Neutrophil (primary cell): Measurements from ENCODE around the gene ST8SIA5.

Source experiments
- H3K27ac ChIP-seq: fragments of 200-600 bp; sonication (generic); 2 replicates; pipeline ENCODE4 v1.5.1; 2016; ENCODE audit warnings: mild to moderate bottlenecking, moderate library complexity
- H3K27me3 ChIP-seq: fragments of 200-600 bp; sonication (generic); 2 replicates; pipeline ENCODE4 v1.6.0; 2016; ENCODE audit warnings: mild to moderate bottlenecking
- H3K36me3 ChIP-seq: fragments of 200-600 bp; sonication (generic); 2 replicates; pipeline ENCODE4 v1.5.1; 2017
- H3K4me1 ChIP-seq, 2 experiments: fragments of 200-600 bp in 1 of 2; sonication (generic) in 1 of 2; 1 replicate in 1 of 2; 2 replicates in 1 of 2; pipeline versions ENCODE4 v1.5.1 to v1.6.1; 2013 to 2016; ENCODE audit warnings: low read depth in 1 of 2, low read length in 1 of 2, mild to moderate bottlenecking in 1 of 2, moderate library complexity in 1 of 2; ENCODE audit not compliant: control insufficient read depth in 1 of 2, insufficient read depth in 1 of 2
- H3K4me3 ChIP-seq, 2 experiments: fragments of 200-600 bp in 1 of 2; sonication (generic) in 1 of 2; 1 replicate in 1 of 2; 2 replicates in 1 of 2; pipeline ENCODE4 v1.5.1; 2013 to 2016; ENCODE audit warnings: low read depth in 1 of 2, low read length in 1 of 2, mild to moderate bottlenecking in 1 of 2, moderate library complexity in 1 of 2
- H3K9me3 ChIP-seq: fragments of 200-600 bp; sonication (generic); 2 replicates; pipeline ENCODE4 v1.5.1; 2016
- CTCF ChIP-seq: fragments of 200-600 bp; sonication (generic); IDR thresholded peaks from 2 replicates; pipeline ENCODE4 v1.5.1; 2016; ENCODE audit warnings: antibody characterized with exemption

The ST8SIA5 gene

GRCh38 chr18:46772357-46772756, 15.5 kb upstream of the ST8SIA5 start:
- no peaks in the 10 kb centered on the region for H3K9me3 ChIP-seq
- no peaks in the 10 kb centered on the region for H3K36me3 ChIP-seq
- peaks cover under 1% of the 10 kb centered on the region for H3K27me3 ChIP-seq
- TF ChIP-seq CTCF: no peak
- no peak overlapping the region for H3K4me3 ChIP-seq
- no peaks in the 10 kb centered on the region for H3K4me1 ChIP-seq
- H3K27ac ChIP-seq: no peak overlapping the region

- no peaks in the 10 kb centered on the region for H3K36me3 ChIP-seq
- no peak for TF ChIP-seq CTCF
- no peaks in the 10 kb centered on the region for H3K9me3 ChIP-seq
- no peaks in the 10 kb centered on the region for H3K4me1 ChIP-seq
- H3K27me3 ChIP-seq: peaks cover 7% of the 10 kb centered on the region
- H3K4me3 ChIP-seq: no peak overlapping the region
- no peak overlapping the region for H3K27ac ChIP-seq
Observed at GRCh38 chr18:46771141-46771540, 14.3 kb upstream of the ST8SIA5 start.

DNA sequence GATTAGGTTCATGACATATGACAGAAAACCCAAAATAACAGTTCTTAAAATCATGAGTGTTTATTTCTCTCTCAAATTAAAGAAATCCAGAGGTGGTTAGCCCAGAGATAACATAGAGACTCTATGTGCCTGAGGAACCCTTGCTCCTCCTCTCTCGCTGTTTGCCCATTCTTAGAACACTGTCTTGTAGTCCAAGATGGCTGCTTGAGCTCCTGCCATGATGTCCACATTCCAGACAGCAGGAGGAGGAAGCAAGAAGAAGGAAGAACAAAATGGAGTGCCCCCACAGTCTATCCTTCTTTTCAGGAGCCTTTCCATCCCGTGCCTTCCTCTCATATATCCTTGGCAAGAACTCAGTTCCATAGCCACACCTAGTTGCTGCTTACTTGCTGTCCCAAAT, 13.9 kb upstream of the ST8SIA5 start:
- H3K27ac ChIP-seq: no peak overlapping the region
- no peaks in the 10 kb centered on the region for H3K9me3 ChIP-seq
- no peak overlapping the region for H3K4me3 ChIP-seq
- H3K4me1 ChIP-seq: no peaks in the 10 kb centered on the region
- peaks cover 9% of the 10 kb centered on the region for H3K27me3 ChIP-seq
- TF ChIP-seq CTCF: no peak
- no peaks in the 10 kb centered on the region for H3K36me3 ChIP-seq

DNA sequence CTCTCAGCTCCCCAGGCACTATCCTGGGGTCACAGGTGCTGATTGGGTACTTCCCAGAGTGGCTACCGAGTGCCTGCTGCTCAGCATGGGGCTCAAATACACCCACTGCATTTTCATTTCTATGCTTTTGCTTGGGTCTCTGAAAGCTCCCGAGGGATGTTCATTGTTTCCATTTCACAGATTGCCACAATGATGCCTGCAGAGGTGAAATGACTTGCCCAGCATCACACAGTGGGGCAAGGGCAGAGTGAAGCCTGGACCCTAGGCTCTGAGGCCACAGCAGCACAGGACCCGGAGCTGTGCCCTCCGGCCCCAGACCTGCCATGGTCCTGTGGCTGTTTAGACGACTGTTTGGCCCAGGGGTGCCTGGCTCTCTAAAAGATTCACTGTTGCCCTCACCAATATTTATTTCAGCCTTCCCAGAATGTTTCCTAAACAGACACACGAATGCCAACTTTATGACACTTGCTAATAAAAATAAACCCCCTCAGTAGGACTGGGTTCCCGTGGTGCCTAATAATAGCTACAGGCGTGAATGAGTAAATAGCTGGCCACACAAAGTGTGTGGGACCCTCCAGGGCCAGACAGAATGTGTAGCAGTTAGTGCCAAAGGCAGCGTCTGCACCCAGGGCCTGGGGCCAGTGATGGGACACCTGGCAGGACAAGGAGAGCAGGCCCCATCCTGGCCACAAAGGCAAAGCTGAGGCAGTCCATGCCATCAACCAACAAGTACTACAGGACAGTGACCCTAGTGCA, 11.5 kb upstream of the ST8SIA5 start:
- Histone ChIP-seq H3K9me3 (no peaks in the 10 kb centered on the region), H3K36me3 (no peaks in the 10 kb centered on the region), H3K27me3 (peaks cover 30% of the 10 kb centered on the region), H3K4me1 (no peaks in the 10 kb centered on the region), H3K4me3 (no peak overlapping the region), H3K27ac (no peak overlapping the region)
- no peak for TF ChIP-seq CTCF

DNA sequence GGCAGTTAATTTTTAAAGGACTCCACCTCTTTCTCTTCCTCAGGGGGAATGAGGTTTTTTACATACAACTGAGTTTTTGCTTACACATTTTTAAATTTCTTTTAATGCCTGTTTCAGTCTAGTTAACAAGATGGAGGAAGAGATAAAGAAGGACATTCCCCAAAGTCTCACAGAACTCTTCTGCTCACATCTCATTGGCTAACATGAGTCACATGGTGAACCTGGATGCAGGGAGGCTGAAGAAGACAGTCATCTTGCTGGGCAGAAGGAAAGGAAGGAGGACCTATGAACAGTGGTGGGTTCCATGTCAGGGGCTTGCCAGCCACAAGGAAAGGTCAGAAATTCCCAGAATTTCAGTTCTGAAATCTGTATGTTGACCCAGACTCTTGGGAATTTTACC, 10.4 kb upstream of the ST8SIA5 start:
- no peak for TF ChIP-seq CTCF
- H3K36me3 ChIP-seq: no peaks in the 10 kb centered on the region
- peaks cover 41% of the 10 kb centered on the region for H3K27me3 ChIP-seq
- no peak overlapping the region for H3K4me3 ChIP-seq
- H3K4me1 ChIP-seq: no peaks in the 10 kb centered on the region
- H3K27ac ChIP-seq: no peak overlapping the region
- no peaks in the 10 kb centered on the region for H3K9me3 ChIP-seq
